ENCODE data around the gene ESPNL. TPM values are rescaled to one million over a fixed set of nuclear protein-coding genes. Genes with fewer than 3 reads are reported as not detected.
"Not testable (repeated sequence)": the region's sequence is repeated elsewhere in the genome, so short reads cannot be mapped to it uniquely, and the experiment has no call there.

The ESPNL gene
- polyA plus RNA-seq, 1 donor (not counting 4 experiments of a cell fraction or from before 2014, with no cell fraction given), result 0.16 TPM

GRCh38 chr2:238065071-238065846 lies 34.9 kb upstream of the ESPNL start:
- Histone ChIP-seq H3K36me3 (ENCODE audit: control insufficient read depth in 2 of 2, extremely low read depth in 1 of 2, insufficient read depth in 2 of 2, low read length in 2 of 2) (peaks cover 16 to 26% of the 10 kb centered on the region in 2 experiments), H3K9me1 (ENCODE audit: control insufficient read depth, extremely low read depth, insufficient read depth, low read length) (no peaks in the 10 kb centered on the region), H3K27ac (ENCODE audit: control insufficient read depth, insufficient read depth, low read length) (no peak overlapping the region), H3K9ac (ENCODE audit: control insufficient read depth, extremely low read depth, insufficient read depth, low read length) (no peak overlapping the region), H3K4me1 (ENCODE audit: control insufficient read depth, extremely low read depth, insufficient read depth, low read length) (peaks cover 6% of the 10 kb centered on the region), H2AFZ (ENCODE audit: control insufficient read depth, low read length) (no peak overlapping the region), H3K27me3 (ENCODE audit: control insufficient read depth, extremely low read depth, insufficient read depth, low read length) (no peaks in the 10 kb centered on the region), H3K4me2 (ENCODE audit: control insufficient read depth, extremely low read depth, insufficient read depth, low read depth, low read length) (no peak overlapping the region), H4K20me1 (ENCODE audit: control insufficient read depth, extremely low read depth, insufficient read depth, low read length) (no peaks in the 10 kb centered on the region), H3K4me3 (ENCODE audit: control insufficient read depth in 2 of 3, extremely low read depth in 1 of 3, insufficient read depth in 2 of 3, low read depth in 1 of 3, low read length in 3 of 3) (no peak overlapping the region), H3K79me2 (ENCODE audit: control insufficient read depth, insufficient read depth, low read length) (peaks cover 11% of the 10 kb centered on the region), H3K9me3 (ENCODE audit: control insufficient read depth, low read depth, low read length) (no peaks in the 10 kb centered on the region)
- no peak for FAIRE-seq
- TF ChIP-seq CTCF (optimal IDR thresholded peaks at IDR 0.05 in 1 of 3, IDR thresholded peaks at IDR 0.05 in 1 of 3, conservative IDR thresholded peaks at IDR 0.05 in 1 of 3; ENCODE audit: extremely low read depth in 1 of 3, insufficient read depth in 2 of 3, low read length in 3 of 3) (no peak), EZH2 (IDR thresholded peaks at IDR 0.05; ENCODE audit: low read length) (no peak)
- no peak for DNase-seq (ENCODE audit: low read depth, low spot score)
- dilution Hi-C loops (cut with MboI; ENCODE audit: extremely low pct_ligation_motif_present, low sequenced_read_pairs), result no loop called here

GRCh38 chr2:238066218-238066617 lies 33.9 kb upstream of the ESPNL start:
- no peak overlapping the region for H3K4me2 ChIP-seq (ENCODE audit: control insufficient read depth, extremely low read depth, insufficient read depth, low read depth, low read length)
- no peaks in the 10 kb centered on the region for H3K27me3 ChIP-seq (ENCODE audit: control insufficient read depth, extremely low read depth, insufficient read depth, low read length)
- no peak overlapping the region for H3K27ac ChIP-seq (ENCODE audit: control insufficient read depth, insufficient read depth, low read length)
- H3K36me3 ChIP-seq (ENCODE audit: control insufficient read depth in 2 of 2, extremely low read depth in 1 of 2, insufficient read depth in 2 of 2, low read length in 2 of 2), result peaks cover 16 to 26% of the 10 kb centered on the region in 2 experiments
- DNase-seq (ENCODE audit: low read depth, low spot score) (no peak), FAIRE-seq (no peak)
- TF ChIP-seq CTCF (optimal IDR thresholded peaks at IDR 0.05 in 1 of 3, IDR thresholded peaks at IDR 0.05 in 1 of 3, conservative IDR thresholded peaks at IDR 0.05 in 1 of 3; ENCODE audit: extremely low read depth in 1 of 3, insufficient read depth in 2 of 3, low read length in 3 of 3), result no peak
- TF ChIP-seq EZH2 (IDR thresholded peaks at IDR 0.05; ENCODE audit: low read length), result no peak
- H2AFZ ChIP-seq (ENCODE audit: control insufficient read depth, low read length), result no peak overlapping the region
- no peaks in the 10 kb centered on the region for H3K9me3 ChIP-seq (ENCODE audit: control insufficient read depth, low read depth, low read length)
- H3K79me2 ChIP-seq (ENCODE audit: control insufficient read depth, insufficient read depth, low read length), result peaks cover 9% of the 10 kb centered on the region
- H4K20me1 ChIP-seq (ENCODE audit: control insufficient read depth, extremely low read depth, insufficient read depth, low read length), result no peaks in the 10 kb centered on the region
- no peak overlapping the region for H3K4me3 ChIP-seq (ENCODE audit: control insufficient read depth in 2 of 3, extremely low read depth in 1 of 3, insufficient read depth in 2 of 3, low read depth in 1 of 3, low read length in 3 of 3)
- peaks cover 6% of the 10 kb centered on the region for H3K4me1 ChIP-seq (ENCODE audit: control insufficient read depth, extremely low read depth, insufficient read depth, low read length)
- dilution Hi-C loops (cut with MboI; ENCODE audit: extremely low pct_ligation_motif_present, low sequenced_read_pairs), result no loop called here
- H3K9me1 ChIP-seq (ENCODE audit: control insufficient read depth, extremely low read depth, insufficient read depth, low read length), result no peaks in the 10 kb centered on the region
- H3K9ac ChIP-seq (ENCODE audit: control insufficient read depth, extremely low read depth, insufficient read depth, low read length), result no peak overlapping the region

- H3K36me3 ChIP-seq (ENCODE audit: control insufficient read depth in 2 of 2, extremely low read depth in 1 of 2, insufficient read depth in 2 of 2, low read length in 2 of 2), result peaks cover 17 to 26% of the 10 kb centered on the region in 2 experiments
- H3K4me2 ChIP-seq (ENCODE audit: control insufficient read depth, extremely low read depth, insufficient read depth, low read depth, low read length); H4K20me1 ChIP-seq (ENCODE audit: control insufficient read depth, extremely low read depth, insufficient read depth, low read length); H3K9me3 ChIP-seq (ENCODE audit: control insufficient read depth, low read depth, low read length); H2AFZ ChIP-seq (ENCODE audit: control insufficient read depth, low read length); H3K27ac ChIP-seq (ENCODE audit: control insufficient read depth, insufficient read depth, low read length); H3K9ac ChIP-seq (ENCODE audit: control insufficient read depth, extremely low read depth, insufficient read depth, low read length); FAIRE-seq; H3K79me2 ChIP-seq (ENCODE audit: control insufficient read depth, insufficient read depth, low read length); H3K4me1 ChIP-seq (ENCODE audit: control insufficient read depth, extremely low read depth, insufficient read depth, low read length); H3K9me1 ChIP-seq (ENCODE audit: control insufficient read depth, extremely low read depth, insufficient read depth, low read length); H3K4me3 ChIP-seq (ENCODE audit: control insufficient read depth in 2 of 3, extremely low read depth in 1 of 3, insufficient read depth in 2 of 3, low read depth in 1 of 3, low read length in 3 of 3); dilution Hi-C loops (cut with MboI; ENCODE audit: extremely low pct_ligation_motif_present, low sequenced_read_pairs); DNase-seq (ENCODE audit: low read depth, low spot score); H3K27me3 ChIP-seq (ENCODE audit: control insufficient read depth, extremely low read depth, insufficient read depth, low read length): not testable (repeated sequence)
Measured at GRCh38 chr2:238066718-238067117, 33.4 kb upstream of the ESPNL start.
